NCI-H2196 (cell line): ENCODE results near the gene TSPAN15.
"Not testable (repeated sequence)": the region's sequence is repeated elsewhere in the genome, so short reads cannot be mapped to it uniquely, and the experiment has no call there.

ENCODE experiments used
- DNase-seq: peaks from one replicate; lab custom pipeline; 2025; ENCODE audit not compliant: unreplicated experiment; lab: John Stamatoyannopoulos, UW

The TSPAN15 gene

DNA sequence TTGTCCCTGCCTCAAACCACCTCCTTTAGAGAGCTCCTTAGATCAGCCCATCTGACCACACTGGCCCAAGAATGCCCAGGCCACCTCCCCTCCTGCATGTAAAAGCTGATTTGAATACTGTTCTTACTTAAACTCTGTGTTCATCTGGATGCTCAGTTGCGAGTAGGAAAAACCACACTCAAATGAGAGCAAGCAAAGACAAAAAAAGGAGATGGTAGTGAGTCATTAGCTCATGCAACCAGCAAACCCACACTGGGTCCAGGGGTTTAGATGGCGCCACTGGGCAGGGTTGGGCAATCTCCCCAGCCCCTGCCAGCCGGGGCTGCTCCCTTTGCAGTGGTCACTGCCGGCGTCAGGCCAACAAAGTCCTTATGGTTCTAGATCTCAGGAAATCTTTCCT, 32.7 kb downstream of the TSPAN15 start:
- DNase-seq, result no peak

DNA sequence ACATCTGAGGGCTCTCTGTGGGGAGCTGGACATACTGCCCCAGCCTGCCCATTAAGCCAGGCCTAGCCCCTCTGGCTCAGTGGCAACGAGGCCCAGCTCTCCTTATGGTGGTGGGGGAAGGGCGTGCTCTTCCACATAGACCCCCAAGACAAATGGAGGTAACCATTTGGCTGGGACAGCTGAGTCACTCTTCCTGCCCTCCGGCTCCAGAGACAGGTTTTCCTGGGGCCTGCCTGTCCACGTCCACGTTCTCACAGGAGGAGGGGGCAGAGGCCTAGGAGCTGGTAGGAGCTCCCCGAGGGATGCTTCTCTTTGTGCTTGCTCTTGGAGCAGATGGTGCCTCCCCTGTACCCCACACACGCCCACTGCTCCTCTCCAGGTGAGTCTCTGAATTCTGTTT, 33.5 kb downstream of the TSPAN15 start:
- no peak for DNase-seq

DNA sequence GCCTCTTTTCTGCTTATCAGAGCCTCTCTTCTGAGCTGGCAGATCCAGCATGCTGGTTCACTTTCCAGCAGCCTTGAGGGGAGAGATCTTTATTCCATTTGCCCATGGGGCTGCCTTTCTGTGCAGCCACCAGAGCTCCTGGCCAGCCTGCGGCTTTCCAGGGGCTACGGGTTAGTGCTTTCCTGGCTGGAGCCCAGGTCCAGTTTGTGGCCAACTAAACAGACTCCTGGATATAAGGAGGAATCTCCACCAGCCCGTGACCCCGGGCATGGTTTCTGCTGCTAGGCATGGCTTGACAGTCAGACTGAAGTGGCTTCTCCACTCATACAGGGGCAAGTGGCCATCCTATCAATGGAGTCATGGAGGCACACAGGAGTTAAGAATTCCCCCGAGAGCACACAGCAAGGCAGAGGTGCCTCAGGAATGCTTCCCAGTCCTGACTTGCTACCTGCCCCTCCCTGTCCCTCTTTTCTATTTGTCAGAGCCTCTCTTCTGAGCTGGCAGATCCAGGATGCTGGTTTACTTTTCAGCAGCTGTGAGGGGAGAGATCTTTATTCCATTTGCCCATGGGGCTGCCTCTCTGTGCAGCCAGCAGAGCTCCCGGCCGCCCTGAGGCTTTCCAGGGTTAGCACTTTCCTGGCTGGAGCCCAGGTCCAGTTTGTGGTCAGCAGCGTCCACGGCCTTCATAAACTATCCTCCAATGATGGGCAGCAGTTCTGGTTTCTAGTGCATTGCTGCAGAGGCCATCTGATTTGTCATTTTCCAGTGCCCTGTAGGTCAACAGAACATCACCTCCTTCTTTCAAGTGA, 35.9 kb downstream of the TSPAN15 start:
- DNase-seq, result no peak

DNA sequence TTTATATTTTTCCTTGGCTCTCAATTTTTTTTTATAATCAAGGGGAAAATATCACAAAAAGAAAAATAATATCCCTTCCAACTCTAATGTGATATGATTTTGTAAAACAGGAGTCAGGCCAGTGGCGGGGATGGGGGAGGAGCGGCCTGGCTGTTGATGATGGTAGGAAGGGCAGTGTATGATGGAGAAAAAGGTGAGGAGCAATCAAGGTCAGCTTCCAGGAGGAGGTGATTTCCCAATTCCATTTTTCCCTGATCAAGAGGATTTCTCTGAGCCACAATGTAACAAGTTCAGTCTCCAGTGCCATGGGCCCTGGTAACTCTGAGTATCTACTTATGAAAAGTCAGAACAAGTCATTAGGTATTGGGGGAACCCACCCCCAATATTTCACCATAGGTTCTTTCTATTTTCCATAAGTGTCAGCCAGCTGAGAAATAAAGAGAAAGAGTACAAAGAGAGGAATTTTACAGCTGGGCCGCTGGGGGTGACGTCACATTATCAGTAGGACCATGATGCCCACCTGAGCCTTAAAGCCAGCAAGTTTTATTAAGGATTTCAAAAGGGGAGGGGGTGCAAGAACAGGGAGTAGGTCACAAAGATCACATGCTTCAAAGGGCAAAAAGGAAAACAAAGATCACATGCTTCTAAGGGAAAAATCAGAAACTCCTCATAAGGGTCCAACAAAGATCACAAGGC, 37.0 kb downstream of the TSPAN15 start:
- DNase-seq, result not testable (repeated sequence)

DNA sequence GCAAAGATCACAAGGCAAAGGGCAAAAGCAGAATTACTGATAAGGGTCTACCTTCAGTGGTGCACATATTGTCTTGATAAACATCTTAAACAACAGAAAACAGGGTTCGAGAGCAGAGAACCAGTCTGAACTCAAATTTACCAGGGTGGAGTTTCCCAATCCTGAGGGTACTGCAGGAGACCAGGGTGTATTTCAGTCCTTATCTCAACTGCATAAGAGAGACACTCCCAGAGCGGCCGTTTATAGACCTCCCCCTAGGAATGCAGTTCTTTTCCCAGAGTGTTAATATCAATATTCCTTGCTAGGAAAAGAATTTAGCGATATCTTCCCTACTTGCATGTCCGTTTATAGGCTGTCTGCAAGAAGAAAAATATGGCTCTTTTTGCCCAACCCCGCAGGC, 37.6 kb downstream of the TSPAN15 start:
- DNase-seq, result not testable (repeated sequence)

DNA sequence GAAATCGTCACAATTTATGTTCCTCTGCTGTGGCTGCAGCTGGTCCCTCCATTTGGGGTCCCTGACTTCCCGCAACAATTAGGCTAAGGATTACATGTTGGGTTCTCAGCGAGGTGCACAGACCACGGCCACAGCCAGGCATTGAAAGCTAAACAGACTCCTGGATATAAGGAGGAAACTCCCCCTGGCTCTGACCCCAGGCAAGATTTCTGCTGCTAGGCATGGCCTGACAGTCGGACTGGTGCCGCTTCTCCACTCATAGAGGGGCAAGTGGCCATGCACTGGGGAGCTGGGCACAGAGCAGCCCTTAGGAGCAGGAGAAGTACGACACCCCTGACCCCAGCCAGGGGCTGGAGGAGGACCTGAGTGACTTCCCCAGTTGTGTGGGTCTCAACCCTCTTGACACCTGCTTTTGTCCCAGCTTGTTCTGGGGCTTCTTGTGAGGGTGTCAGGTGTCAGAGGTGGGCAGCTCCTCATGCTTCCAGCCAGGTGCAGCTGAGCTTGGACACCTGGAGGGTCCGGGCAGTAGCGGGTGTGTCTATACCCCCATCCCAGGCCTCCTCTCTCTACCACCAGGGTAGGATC, 38.3 kb downstream of the TSPAN15 start:
- no peak for DNase-seq

DNA sequence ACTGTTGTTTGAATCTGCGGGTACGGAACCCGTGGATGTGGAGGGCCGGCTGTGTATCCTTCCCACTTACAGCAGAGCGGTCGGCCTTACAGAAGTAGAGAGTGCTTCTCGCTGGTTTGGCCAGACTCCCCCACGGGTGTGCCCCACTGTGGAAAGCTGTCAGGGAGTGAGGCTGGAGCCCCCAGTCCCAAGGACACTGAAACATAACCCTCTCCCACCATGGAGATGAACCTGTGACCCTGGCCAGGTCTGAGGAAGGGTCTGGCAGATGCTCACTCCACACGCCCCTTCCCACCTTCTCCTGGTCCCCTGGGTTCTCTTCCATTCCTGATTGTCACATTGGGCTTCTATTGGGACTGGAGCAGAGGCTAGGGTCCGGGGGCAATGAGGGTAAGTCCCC, 39.6 kb downstream of the TSPAN15 start:
- no peak for DNase-seq

DNA sequence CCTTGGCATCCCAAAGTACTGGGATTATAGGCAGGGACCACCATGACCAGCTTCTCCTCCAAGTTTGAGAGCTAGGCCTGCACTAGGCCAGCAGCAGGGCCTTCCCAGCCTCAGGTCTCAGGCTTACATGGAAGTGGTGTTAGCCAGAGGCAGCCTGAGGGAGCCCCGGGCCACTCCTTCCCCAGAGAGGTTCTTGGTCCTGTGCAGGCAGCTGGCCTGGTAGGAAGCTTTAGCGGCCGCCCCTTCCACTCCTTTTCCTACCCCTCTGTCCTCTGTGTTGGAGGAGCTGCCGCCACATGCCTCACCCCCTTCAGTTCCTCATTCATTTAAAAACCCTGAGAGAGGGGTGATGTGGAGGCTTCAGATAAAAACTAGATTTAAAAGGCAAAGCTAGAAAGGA, 40.3 kb downstream of the TSPAN15 start:
- no peak for DNase-seq

DNA sequence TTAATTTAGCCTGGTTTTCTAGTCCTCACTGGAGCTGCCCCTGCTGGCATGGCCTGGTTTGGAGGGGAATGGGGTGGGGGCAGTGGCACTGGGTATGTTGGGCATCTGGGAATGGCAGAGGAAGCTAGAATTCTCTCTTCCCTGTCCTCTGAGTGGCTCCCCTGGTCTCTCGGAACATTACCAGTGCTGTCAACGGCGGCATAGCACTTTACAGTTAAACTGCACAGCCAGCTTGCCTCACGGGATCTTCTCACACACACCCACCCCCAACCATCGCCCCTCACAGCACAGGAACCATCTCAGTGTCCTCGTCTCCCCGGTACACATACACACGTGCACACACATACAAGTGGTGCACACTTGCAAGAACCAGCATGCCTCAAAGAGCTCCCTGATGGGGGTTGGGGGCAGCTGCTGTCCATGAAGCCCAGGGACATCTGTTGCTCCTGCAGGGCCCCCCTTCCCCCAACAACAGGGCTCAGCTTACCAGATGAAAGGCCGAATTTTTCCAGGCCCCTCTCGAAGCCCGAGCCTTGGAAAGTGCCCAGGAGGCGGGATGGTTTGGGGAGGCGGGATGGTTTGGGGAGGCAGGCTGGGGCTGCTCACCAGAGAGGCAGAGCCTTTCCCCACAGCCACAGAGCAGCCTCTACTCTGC, 41.0 kb downstream of the TSPAN15 start:
- DNase-seq, result no peak

DNA sequence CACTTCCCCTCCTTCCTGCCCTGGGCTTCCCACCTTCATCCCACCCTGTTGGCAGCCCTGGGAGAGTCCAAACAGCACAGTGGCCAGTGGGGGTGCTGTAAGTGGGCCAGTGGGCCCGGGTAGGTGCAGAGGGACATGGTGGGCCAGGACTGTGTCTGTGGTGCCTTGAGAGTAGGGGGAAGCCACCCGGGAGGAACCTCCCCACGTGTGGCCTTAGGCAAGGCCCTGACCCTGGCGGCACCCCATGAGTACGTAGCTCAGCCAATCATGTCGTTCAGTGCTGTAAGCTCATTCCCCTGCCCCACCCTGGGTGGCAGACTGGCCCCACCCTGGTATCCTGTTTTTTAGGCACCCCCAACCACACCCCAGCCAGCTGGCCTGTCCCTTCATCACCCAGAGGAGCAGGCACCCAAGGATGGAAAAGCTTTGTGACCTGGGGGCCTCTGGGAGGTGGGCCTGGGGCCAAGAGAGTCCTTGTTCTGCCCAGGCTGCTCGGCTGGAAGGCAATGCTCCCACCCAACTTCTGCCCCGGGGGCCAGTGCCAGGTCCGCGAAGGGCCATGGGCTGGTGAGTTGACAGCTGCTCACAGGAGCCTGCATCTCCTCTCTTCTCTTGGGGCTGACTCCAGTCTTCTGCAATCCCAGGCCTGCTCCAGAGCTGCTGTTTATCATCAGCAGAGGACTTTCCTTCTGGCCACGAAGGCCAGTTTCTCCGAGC, 41.6 kb downstream of the TSPAN15 start:
- DNase-seq, result no peak

DNA sequence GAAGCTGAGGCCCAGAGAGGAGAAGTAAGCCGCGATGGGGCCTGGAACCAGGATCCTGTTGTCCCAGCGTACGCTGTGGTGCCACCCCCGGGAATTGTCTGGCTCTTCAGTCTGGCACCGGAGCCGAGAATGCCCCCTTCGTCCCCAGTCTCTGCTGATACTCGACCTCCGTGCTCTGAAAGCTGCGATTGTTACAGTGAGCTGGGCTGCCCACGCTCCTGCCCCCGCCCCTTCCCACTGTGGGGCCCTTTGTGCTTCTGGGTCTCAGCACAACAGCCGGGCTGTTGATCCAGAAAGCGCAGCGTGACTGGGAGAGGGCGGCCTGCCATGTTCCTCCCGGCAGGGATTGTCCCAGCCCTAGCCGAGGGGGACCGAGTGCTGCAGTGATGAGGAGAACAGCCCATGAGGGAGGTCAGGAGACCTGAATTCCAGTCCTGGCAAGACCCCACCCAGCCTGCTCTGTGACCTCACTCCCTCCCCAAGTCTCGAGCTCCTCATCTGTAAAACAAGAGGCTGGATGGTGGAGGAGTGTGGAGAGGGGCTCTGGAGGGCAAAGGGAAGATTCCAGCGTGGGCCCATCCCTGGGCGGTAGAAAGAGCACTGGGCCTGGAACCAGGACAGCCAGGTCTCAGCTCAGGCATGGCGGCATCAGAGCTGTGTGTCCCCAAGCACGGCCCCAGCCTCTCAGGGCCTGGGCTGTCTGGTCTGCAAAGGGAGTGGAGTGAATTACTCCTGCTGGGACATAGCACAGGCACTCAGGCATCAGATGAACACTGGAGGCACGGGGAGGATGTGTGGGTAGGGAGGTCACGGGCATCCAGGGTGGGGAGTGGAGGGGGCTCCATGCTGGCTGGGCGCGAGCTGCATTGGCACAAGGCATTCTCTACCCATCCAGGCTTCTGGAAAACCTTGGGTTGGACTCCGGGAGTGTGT, 43.6 kb downstream of the TSPAN15 start:
- DNase-seq, result no peak

DNA sequence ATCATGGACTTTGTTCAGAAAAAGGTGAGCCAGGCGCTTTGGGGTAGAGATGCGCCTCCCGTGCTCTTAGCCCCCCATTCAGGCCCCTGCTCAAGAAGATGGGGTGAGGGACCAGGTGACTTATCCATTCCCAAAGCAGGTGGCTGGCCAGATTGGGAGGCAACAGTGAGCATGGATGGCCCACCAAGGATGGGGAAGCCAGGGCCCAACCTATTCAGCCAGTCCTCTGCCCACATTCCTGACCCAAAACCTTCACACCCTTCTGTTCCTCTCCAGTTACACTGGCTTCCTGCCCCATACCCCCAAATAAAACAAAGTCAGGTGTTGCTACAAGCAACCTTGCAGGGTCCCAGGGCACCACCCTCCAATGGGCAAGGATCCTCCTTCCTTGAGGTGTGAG, 44.4 kb downstream of the TSPAN15 start:
- DNase-seq, result no peak

DNA sequence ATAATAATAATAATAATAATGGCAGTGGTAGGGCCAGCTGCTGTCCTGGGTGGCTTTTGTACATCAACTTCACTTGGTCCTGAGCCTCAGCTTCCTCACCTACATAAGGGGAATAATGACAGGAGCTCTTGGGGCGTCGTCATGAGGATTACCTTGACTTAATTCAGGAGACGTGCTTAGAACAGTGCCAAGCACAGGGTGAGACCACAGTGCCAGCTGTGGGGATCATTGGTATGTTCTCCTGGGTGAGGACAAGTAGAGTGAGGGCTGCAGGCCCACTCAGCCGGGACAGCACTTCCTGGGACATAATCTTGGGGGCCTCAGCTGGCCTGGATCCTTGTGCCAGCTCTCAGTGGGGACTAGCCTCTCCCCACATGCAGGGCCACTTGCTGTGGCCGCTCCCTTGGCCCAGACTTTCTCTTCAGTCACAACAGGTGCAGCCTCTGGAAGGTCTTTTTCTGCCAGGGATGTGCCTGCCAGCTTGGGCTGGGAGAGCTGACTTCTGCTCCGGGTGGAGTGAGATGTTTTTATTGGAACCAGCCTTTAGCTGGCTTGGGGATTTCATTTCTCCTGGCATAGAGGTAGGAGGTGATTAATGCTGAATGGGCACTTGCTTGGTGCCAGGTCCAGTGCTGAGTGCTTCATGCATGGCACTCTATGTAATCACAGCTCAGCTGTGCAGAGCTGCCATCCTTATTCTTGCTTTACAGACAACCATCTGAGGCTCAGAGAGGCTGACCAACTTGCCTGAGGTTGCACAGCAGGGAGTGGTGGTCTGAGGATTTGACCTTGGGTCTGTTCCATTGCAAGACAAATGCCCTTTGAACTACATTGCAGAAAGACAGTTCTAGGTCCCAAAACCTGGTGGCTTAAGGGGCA, 45.3 kb downstream of the TSPAN15 start:
- DNase-seq, result no peak

DNA sequence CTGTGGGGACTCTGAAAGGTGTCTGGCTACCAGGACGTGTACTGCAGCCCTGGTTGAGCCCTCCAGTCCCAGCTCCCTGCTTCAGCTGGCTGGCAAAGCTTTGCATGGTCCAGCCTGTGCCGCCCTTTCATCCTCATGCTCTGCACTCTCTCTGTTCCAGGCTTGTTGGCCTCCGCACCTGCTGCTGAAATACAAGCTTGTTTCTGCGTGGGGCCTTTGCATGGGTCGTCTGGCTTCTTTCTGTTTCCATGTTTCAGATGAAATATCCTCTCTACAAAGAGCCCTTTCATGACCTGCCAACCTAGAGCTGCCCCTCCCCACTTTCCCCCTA, 45.9 kb downstream of the TSPAN15 start:
- DNase-seq, result no peak

DNA sequence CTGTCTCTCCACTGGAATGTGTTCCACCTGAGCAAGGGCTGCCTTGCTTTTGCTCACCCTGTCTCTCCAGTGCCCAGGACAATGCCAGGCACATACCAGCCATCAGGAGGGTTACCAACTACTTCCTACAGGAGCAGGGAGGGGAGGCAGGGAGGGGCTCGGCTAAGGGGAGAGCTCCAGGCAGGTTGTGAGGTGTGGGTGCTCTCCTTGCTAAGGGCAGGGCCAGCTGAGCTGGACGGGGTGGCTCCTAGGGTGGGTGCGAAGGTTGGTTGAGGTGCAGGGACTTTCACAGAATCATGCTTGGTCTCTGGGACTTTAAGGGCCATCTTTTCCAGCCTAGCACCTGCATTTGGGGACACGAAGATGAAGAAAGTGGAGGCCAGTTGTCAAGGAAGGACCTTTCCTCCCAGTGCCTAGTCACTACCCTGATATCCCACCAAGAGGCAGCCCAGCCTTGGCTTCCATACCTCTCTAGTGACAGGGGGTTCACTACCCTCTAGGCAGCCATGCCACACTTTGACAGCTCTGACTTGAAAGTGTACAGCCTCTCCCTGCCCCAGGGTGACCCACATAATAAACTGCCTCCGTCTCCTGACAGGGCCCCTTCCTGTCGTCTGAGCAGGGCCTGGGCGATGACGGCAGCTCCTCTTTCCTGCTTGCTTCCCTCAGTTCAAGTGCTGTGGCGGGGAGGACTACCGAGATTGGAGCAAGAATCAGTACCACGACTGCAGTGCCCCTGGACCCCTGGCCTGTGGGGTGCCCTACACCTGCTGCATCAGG, 46.5 kb downstream of the TSPAN15 start:
- DNase-seq, result no peak

DNA sequence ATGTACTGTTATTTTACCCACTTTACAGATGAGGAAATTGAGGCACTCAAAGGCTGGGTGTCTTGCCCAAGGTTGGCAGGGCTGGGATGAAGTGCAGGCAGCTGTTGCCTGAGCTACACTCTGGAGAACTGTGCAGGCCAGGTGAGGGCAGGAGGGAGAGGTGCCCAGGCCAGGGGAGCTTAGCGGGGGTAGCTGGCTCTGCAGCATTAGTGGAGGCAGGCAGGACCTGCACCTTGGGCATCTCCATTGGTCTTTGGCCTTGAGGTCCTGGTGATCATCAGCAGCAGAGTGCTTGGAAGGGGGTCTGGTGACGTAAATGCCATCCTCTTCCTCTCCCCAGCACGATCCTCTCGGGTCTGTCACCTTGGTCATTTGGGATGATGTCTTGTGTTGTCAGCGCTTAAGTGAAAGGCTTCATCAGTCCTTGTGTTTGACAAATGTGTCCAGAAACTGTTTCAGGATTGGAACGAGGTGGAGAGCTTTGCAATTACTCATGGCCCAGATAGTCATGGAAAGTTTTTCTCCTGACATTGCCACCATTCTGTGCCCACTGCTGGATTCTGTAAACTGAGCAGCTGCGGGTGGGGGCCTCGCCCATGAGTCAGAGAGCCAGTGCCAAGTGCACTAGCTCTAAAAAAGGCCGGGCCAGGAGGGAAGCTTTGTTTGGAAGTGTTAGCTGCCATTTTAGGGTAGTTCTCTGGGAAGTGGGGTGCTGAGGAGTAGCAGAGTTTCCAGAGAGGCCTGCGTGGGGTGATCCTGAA, 47.6 kb downstream of the TSPAN15 start:
- no peak for DNase-seq
